NB4 (cell line): ENCODE data around the gene OR6X1.

Source experiments
- DNase-seq: peaks from one replicate; pipeline ENCODE4 v3.0.0; 2010; ENCODE audit warnings: low read depth
- H3K4me3 ChIP-seq: one replicate; pipeline ENCODE4 v1.5.1; 2011; ENCODE audit warnings: mild to moderate bottlenecking, low read depth, low read length, moderate library complexity
- CTCF ChIP-seq: IDR thresholded peaks from one replicate; pipeline ENCODE4 v1.5.1; 2012; ENCODE audit warnings: low read depth, low read length
- MAX ChIP-seq: IDR thresholded peaks from 2 replicates; pipeline ENCODE4 v1.6.1; 2011; ENCODE audit warnings: low read depth, low read length
- MYC ChIP-seq: IDR thresholded peaks from 2 replicates; pipeline ENCODE4 v1.6.1; 2011; ENCODE audit warnings: low read depth, low read length
- POLR2A ChIP-seq: IDR thresholded peaks from 2 replicates; pipeline ENCODE4 v1.6.1; 2011; ENCODE audit warnings: mild to moderate bottlenecking; ENCODE audit not compliant: insufficient read length; ENCODE audit errors: extremely low read depth

OR6X1 gene

GRCh38 chr11:123797541-123797940 is 43.2 kb upstream of the OR6X1 start:
- H3K4me3 ChIP-seq, result no peak overlapping the region
- no peak for TF ChIP-seq MYC
- TF ChIP-seq POLR2A, result no peak
- TF ChIP-seq MAX, result no peak
- no peak for TF ChIP-seq CTCF
- no peak for DNase-seq

DNA sequence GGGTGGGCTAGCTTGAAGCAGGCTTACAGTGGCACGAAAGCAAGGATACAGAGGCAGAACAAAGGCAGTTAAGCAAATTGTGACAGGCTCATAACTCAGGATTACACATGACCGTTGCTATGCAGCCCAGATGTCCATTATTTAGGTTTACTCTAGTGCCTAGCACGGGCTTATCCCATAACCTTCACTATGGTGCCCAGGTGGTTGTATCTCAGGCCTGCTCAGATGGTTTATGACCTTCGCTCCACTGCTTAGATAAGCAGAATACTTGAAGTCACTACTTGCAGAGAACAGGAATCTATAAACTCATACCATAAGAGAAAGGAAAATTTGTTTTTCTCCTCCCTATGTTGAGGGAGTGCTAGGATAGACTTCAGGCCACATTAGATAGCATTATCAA is 42.8 kb upstream of the OR6X1 start:
- no peak overlapping the region for H3K4me3 ChIP-seq
- DNase-seq, result no peak
- TF ChIP-seq MYC (no peak), POLR2A (no peak), MAX (no peak), CTCF (no peak)

- DNase-seq, result no peak
- no peak overlapping the region for H3K4me3 ChIP-seq
- no peak for TF ChIP-seq POLR2A
- no peak for TF ChIP-seq MYC
- TF ChIP-seq CTCF, result no peak
- TF ChIP-seq MAX, result no peak
These were observed 41.9 kb upstream of the OR6X1 start for GRCh38 chr11:123796226-123796625.

DNA sequence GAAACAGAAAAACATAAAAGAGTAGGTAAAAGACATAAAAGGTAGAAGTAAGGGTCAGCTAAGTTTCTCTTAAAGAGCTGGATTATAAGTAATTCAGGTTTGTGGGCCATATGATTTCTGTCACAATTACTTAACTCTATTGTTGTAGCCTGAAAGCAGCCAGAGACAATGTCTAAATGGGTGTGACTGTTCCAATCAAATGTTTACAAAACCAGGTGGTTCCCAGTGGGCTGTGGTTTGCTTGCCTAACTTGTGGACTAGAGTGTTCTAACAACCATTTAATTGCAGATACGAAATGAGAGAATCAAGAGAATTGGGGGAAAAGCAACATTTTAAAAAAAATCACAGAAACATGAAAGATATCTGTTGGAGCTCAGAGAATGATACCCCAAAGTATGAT is 29.2 kb upstream of the OR6X1 start:
- DNase-seq, result no peak
- TF ChIP-seq POLR2A, result no peak
- no peak for TF ChIP-seq MAX
- TF ChIP-seq MYC, result no peak
- TF ChIP-seq CTCF, result no peak
- no peak overlapping the region for H3K4me3 ChIP-seq

DNA sequence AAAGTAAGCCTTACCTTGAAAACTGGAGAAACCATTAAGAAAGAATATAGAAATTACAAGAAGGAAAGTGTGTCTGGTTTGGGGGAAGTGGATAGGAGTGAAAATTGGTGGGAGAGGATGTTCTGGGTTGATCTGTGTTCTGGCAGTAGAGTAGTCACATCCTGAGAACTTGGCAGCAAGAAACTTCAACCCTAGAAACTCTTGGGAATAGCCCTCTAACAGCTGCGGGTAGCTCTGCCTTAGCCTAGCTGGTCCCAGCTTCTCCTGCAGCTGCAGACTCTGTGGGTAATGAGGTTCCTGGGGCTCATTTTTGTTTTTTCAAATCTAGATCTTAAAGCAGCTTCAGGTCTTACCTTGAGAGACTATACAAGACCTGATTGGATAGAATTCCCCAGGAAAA is 24.2 kb upstream of the OR6X1 start:
- H3K4me3 ChIP-seq, result no peak overlapping the region
- TF ChIP-seq MAX (no peak), MYC (no peak), POLR2A (no peak), CTCF (no peak)
- DNase-seq, result no peak
